Tibial nerve (tissue), 4 donors: ENCODE measurements around the gene TNIK. TPM values are rescaled to one million over a fixed set of nuclear protein-coding genes. Genes with fewer than 3 reads are reported as not detected.

Source experiments
- DNase-seq, 2 donors: peaks; one replicate each; pipeline ENCODE4 v3.0.0-alpha.2; 2019; ENCODE audit warnings: low spot score in 2 of 2
- H3K27ac ChIP-seq, 4 donors: fragments of 200-600 bp; sonication (generic) in 3 of 4; one replicate each; pipeline ENCODE4 v1.5.1; 2017 to 2019; ENCODE audit warnings: mild to moderate bottlenecking in 1 of 4
- H3K27me3 ChIP-seq, 2 donors: fragments of 200-600 bp; sonication (generic) in 1 of 2; one replicate each; pipeline versions ENCODE4 v1.5.1 to v1.6.0; 2017 to 2019
- H3K36me3 ChIP-seq, 3 donors: fragments of 200-600 bp; sonication (generic); one replicate each; pipeline ENCODE4 v1.5.1; 2018 to 2019
- H3K4me1 ChIP-seq, 4 donors: fragments of 200-600 bp; sonication (generic) in 3 of 4; one replicate each; pipeline ENCODE4 v1.5.1; 2017 to 2019
- H3K4me3 ChIP-seq, 4 donors: fragments of 200-600 bp; sonication (generic) in 3 of 4; one replicate each; pipeline ENCODE4 v1.5.1; 2017 to 2019; ENCODE audit warnings: mild to moderate bottlenecking in 1 of 4, moderate library complexity in 1 of 4
- H3K9me3 ChIP-seq, 4 donors: fragments of 200-600 bp; sonication (generic) in 3 of 4; one replicate each; pipeline ENCODE4 v1.5.1; 2017 to 2019
- CTCF ChIP-seq, 5 experiments: fragments of 200-600 bp in 3 of 5; fragments of 450-650 bp in 2 of 5; sonication (generic) in 3 of 5; IDR thresholded peaks; one replicate each; pipeline ENCODE4 v1.5.1; 2016 to 2019; ENCODE audit warnings: antibody characterized with exemption in 5 of 5, mild to moderate bottlenecking in 3 of 5, moderate library complexity in 2 of 5
- EP300 ChIP-seq, 2 donors: sonication (generic); formaldehyde crosslinking; IDR thresholded peaks; one replicate each; pipeline ENCODE4 v1.6.1; 2017; ENCODE audit warnings: antibody characterized with exemption in 2 of 2, mild to moderate bottlenecking in 1 of 2
- POLR2A ChIP-seq, 2 donors: fragments of 450-650 bp; IDR thresholded peaks; one replicate each; pipeline ENCODE4 v1.6.1; 2017; ENCODE audit warnings: antibody characterized with exemption in 2 of 2, mild to moderate bottlenecking in 2 of 2, moderate library complexity in 2 of 2
- WGBS, 2 donors: methylation state at CpG; one replicate each; pipeline ENCODE4 v1.1.5; 2018; 5-methylcytosine and 5-hydroxymethylcytosine counted together
- total RNA-seq, 4 donors: library from RNA; depleted of rRNA; stranded (reverse); fragments of >200 nt; gene quantifications; one replicate each; pipeline ENCODE4 v1.1.0, GENCODE V29; 2016

Gene TNIK
- total RNA-seq, 4 donors from 2014 or later: 5.4 to 11.1 (median 7.5) TPM

- Histone ChIP-seq H3K36me3 (no peaks in the 10 kb centered on the region), H3K27ac (no peak overlapping the region), H3K4me3 (no peak overlapping the region), H3K4me1 (peaks cover 0 to 6% (median 0%) of the 10 kb centered on the region in 4 donors), H3K9me3 (peaks cover 0 to 4% (median 0%) of the 10 kb centered on the region in 4 donors), H3K27me3 (no peaks in the 10 kb centered on the region)
- TF ChIP-seq POLR2A (IDR thresholded peaks at IDR 0.05) (no peak), CTCF (IDR thresholded peaks at IDR 0.05) (no peak), EP300 (IDR thresholded peaks at IDR 0.05) (no peak)
- DNase-seq: no peak
Observed at GRCh38 chr3:171391432-171391831, 68.8 kb downstream of the TNIK start.

GRCh38 chr3:171390051-171390941 is 69.9 kb downstream of the TNIK start:
- peaks cover 0 to 6% (median 0%) of the 10 kb centered on the region in 4 donors for H3K4me1 ChIP-seq
- H3K9me3 ChIP-seq: peaks cover 0 to 4% (median 0%) of the 10 kb centered on the region in 4 donors
- no peak for DNase-seq
- H3K27ac ChIP-seq: no peak overlapping the region
- H3K27me3 ChIP-seq: no peaks in the 10 kb centered on the region
- WGBS, 2 donors: 85 to 88% methylated on average over 9 of the region's 9 CpGs
- no peak overlapping the region for H3K4me3 ChIP-seq
- TF ChIP-seq POLR2A (IDR thresholded peaks at IDR 0.05): no peak
- no peak for TF ChIP-seq CTCF (IDR thresholded peaks at IDR 0.05)
- TF ChIP-seq EP300 (IDR thresholded peaks at IDR 0.05): no peak
- H3K36me3 ChIP-seq: no peaks in the 10 kb centered on the region

GRCh38 chr3:171389491-171389890 is 70.7 kb downstream of the TNIK start:
- peaks cover 0 to 6% (median 0%) of the 10 kb centered on the region in 4 donors for H3K4me1 ChIP-seq
- no peaks in the 10 kb centered on the region for H3K27me3 ChIP-seq
- WGBS, 2 donors: 67 to 78% methylated on average over 3 of the region's 3 CpGs
- no peak overlapping the region for H3K4me3 ChIP-seq
- no peak for TF ChIP-seq EP300 (IDR thresholded peaks at IDR 0.05)
- TF ChIP-seq POLR2A (IDR thresholded peaks at IDR 0.05): no peak
- no peak for TF ChIP-seq CTCF (IDR thresholded peaks at IDR 0.05)
- H3K27ac ChIP-seq: no peak overlapping the region
- no peaks in the 10 kb centered on the region for H3K36me3 ChIP-seq
- DNase-seq: no peak
- H3K9me3 ChIP-seq: peaks cover 0 to 4% (median 0%) of the 10 kb centered on the region in 4 donors

- peaks cover 0 to 9% (median 0%) of the 10 kb centered on the region in 4 donors for H3K4me1 ChIP-seq
- DNase-seq: no peak
- no peaks in the 10 kb centered on the region for H3K36me3 ChIP-seq
- WGBS, 2 donors: 60 to 77% methylated on average over 1 of the region's 1 CpG
- H3K27ac ChIP-seq: no peak overlapping the region
- TF ChIP-seq EP300 (IDR thresholded peaks at IDR 0.05) (no peak), CTCF (IDR thresholded peaks at IDR 0.05) (no peak), POLR2A (IDR thresholded peaks at IDR 0.05) (no peak)
- H3K4me3 ChIP-seq: no peak overlapping the region
- no peaks in the 10 kb centered on the region for H3K27me3 ChIP-seq
- peaks cover 0 to 4% (median 0%) of the 10 kb centered on the region in 4 donors for H3K9me3 ChIP-seq
Observed at GRCh38 chr3:171388527-171388926, 71.7 kb downstream of the TNIK start.

- H3K9me3 ChIP-seq: peaks cover 0 to 4% (median 0%) of the 10 kb centered on the region in 4 donors
- TF ChIP-seq POLR2A (IDR thresholded peaks at IDR 0.05) (no peak), CTCF (IDR thresholded peaks at IDR 0.05) (no peak), EP300 (IDR thresholded peaks at IDR 0.05) (no peak)
- no peak for DNase-seq
- H3K4me3 ChIP-seq: no peak overlapping the region
- no peaks in the 10 kb centered on the region for H3K36me3 ChIP-seq
- peaks cover 0 to 11% (median 0%) of the 10 kb centered on the region in 4 donors for H3K4me1 ChIP-seq
- no peaks in the 10 kb centered on the region for H3K27me3 ChIP-seq
- no peak overlapping the region for H3K27ac ChIP-seq
Observed at GRCh38 chr3:171387062-171387461, 73.1 kb downstream of the TNIK start.
